Measurements from ENCODE around the gene ALK.

ALK gene

GRCh38 chr2:29349316-29350030, 571.9 kb downstream of the ALK start:
- DNase-seq, result no peak

DNA sequence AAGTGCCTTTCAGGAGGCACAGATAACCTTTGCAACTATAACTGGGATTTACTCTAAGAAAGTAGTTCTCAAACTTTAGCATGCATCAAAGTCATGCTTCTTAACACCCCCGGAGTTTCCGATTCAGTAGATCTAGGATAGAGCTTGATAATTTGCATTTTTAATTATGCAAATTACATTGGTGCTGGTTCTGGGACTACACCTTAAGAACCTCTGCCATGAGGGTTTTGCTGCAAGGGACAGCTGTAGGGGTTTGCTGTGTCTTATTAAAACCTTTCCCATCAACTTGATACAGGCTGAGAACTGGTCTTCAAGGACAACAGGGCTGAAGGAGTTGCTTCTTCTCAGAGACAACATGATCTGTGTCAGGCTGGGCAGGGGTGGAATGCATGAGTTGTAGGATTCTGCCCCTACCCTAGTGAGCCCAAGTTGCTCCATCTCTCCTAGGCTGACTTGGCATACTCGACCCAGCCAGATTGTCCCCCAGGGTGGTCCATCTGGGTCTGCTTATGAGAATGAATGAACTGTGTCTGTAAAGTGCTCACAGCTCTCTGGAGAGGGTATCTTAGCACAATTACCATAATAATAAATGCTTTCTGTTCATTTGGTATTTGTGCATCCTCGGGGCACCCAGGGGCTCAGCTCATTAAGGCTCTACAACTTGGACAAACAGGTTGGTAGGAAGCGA, 573.5 kb downstream of the ALK start:
- DNase-seq, result no peak

GRCh38 chr2:29345236-29345635, 576.1 kb downstream of the ALK start:
- no peak for DNase-seq

DNA sequence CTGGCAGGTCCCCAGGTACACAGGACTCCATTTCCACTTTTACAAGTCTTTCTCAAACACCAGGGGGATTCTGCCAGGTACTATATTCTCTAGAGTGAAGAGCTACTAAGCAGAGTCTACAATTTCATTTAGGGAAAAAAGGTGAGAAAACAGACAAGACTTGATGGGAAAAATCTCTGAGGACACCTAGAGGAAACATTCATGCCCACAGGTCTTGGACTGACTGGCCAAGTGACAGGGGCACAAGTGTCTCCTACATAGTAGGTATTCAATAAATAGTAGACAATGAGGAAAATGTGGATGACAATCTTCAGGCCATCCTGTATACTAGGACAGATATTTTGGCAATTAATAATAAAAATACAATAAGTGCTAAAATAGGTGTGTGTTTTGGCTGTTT, 577.6 kb downstream of the ALK start:
- no peak for DNase-seq

DNA sequence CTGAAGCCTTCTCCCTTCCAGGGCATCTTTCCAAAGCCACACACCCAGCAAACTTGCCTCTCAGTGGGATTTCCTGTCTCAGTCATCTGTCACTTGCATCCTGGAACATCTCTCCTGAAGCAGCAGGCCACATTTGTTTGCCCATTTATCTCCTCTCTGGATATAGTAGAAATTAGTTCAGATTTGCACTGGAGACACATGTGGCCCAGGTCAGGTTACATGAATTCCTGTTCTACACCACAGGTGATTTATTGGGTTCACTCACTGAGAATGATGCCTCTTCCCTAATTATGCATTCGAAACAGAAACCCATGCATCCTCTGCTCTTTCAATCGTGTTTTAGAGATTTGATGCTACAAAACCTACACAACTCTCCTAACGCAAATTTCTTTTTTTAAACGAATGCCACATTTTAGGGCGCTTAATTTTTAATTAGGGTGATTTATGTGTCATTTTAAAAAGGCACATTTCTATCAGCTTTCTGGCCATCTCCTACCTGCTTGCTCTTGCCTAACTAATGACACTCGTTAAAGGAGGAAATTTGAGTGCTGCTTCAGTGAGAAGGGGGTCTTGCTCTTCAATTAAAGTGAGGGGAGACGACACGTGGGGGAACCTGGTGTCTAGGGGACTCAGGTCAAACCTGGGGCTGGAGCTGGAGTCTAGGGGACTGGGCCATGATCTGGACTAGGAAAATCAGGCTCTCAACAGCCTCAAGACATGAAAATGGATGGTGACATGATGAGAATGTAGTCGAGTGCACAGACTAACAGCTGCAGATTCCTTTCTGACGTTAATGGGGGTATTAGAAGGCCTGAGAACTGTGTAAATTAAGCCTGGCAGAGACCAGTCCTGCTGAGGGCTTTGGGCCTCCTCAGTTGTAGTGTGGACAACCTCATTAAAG, 584.8 kb downstream of the ALK start:
- no peak for DNase-seq

DNA sequence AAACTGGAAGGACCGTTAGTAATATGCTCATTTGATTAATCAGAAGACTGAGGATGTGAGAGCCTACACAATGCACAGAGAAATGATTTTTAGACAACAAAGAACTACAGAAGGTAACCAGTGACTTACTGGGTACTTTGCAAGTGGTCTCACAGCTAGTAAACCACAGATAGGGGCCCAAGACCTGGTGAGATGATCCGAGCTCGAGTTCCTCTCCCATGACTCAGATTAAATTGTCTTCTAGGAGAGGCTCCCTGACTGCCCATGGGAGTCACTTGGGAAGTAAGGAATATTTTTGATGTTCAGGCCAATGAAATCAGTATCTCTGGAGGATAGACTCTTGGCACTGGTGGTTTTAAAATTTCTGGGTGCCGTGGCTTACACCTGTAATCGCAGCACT, 586.0 kb downstream of the ALK start:
- DNase-seq, result no peak

GRCh38 chr2:29334706-29335105, 586.7 kb downstream of the ALK start:
- DNase-seq, result no peak

DNA sequence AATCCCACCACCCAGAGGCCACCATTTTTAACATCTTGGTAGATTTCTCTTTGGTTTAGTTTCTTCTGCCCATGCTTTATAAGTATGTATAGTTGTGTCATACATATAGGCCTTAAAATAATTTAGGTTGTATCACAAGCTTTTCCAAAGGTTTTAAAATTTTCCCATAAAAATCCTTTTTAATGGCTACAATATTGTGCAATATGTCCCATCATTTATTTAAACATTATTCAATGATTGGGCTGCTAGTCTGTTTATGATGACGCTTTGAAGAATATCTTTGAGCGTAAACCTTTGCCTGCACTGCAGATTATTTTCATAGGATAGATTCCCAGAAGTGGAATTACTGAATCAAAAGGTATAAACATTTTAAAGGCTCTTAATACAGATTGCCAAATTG, 588.8 kb downstream of the ALK start:
- DNase-seq, result no peak

DNA sequence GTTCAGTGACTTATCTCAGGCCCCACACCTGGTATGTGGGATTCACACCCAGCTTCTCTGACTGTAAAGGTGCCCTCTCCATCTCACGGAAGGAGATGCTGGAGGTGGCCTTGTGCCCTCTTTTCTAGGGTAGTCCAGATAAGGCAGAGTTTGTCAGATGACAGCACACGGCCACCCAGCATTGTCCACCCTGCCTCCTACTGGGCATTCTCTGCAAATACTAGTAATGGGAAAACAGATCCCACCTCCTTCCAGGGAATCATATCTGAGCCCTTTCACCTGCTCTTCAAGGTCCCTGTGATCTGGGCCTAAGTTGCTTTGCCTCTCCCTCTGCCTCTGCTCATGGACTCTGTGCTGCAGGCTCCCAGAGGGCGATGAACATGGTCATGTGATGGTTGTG, 591.5 kb downstream of the ALK start:
- no peak for DNase-seq

DNA sequence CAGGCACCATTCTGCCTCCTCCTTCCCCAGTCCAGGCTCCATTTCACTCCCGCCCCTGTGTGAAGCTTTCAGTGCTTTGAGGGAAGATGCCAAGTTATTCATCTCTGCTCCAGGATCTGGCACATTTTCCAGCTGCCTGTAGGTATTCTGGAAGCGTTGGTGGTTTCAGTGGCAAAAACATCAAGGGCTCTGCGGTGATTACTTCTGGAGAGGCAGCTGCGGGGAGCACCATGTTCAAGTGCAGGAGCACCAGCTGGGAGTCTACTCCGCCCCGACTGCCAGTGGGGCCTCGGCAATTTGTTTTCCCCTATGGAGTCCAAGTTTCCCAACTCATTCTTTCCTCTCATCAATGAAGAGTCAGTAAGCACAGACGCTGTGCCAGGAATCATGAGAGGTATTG, 594.5 kb downstream of the ALK start:
- no peak for DNase-seq

DNA sequence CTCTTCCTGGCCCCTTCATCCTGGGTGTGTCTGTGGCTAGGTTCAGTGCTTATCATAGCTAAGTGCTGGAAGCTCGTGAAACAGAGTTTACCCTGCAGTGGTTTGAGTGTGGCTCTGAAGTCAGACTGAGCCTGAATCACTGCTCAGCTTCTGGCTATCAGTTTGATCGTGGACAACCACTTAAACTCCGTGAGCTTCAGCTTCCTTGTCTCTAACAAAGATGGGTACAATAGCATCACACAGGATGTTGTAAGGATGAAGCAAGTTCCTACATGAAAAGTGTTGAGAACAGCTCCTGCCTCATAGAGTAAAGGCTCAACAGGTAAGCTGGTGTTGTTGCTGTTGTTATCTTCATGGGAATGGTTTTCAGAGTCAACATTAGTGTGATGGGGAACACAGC, 595.8 kb downstream of the ALK start:
- no peak for DNase-seq

DNA sequence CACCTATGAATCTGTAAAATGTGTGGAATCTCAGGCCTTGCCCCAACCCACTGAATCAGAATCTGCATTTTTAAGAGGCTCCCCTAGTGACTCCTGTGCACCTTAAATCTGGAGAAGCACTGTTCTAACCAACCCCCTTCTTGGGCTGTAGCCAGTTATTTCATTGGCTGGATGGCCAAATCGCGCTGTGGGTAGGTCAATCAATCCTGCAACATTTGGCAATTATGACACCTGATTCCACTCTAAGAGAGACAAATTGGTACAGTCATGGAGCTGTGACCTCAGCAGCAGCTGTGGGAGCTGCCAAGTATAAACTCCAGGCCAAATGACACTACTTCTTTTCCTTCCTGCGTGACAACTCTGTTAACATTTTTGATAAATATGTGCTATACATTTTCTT, 597.4 kb downstream of the ALK start:
- no peak for DNase-seq

GRCh38 chr2:29323301-29323700, 598.1 kb downstream of the ALK start:
- no peak for DNase-seq

- no peak for DNase-seq
These were observed 599.4 kb downstream of the ALK start for GRCh38 chr2:29322011-29322410.

- no peak for DNase-seq
These were observed 603.4 kb downstream of the ALK start for GRCh38 chr2:29317801-29318485.

DNA sequence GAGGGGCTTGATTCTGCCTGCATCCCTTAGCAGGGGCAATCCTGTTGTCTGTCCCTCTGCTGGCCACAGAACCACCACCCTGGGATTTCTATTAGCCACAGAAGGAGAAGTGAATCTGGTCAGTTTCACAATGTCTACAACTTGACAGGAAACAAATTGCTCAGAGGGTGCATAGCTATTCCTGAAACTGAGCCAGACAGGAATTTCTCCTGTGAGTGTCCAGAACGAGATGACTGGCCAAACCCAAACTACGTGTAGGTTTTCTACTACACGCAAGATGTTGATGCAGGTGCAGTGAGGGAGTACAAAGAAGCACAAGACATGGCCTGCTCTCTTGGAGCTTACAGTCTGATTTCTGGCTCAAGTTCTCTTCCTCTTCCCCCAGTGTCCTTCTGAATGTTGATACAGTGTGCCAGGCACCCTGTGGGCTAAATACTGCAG, 604.3 kb downstream of the ALK start:
- no peak for DNase-seq

DNA sequence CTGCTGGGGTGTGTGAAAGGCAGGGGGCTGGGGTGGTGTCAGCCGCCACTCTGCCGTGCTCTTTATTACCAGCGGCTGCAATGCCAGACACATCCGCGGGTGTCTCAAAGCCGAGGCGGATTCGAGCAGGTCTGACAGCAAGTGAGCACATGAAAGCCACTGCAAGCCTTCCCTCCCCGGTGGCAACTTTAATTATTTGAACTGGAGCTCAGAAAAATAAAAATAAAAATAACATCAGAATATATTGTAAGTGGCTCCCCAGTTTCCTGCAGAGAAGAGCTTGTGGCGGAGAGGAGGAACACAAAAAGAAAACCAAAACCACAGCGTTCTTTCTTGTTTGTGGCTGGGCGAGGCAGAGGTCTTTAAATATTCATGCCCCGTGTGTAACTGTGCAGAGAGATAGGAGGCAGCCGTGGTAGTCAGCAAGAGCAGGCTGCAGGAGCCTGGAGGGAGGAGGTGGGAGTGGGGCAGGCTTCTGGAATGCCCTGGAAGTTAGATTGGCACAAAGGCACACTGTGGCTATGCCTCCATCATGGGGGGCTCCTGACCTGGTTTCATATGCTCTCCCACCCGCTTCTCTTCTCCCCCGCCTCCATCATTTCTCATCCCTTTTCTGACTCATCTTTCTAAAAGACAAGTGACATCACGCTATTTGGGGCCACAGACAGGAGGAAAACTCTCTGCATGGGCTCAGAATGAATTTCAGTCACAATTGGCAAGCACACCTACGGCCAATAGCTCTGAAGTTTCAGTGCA, 606.4 kb downstream of the ALK start:
- peak; percentile 49 for DNase-seq

DNA sequence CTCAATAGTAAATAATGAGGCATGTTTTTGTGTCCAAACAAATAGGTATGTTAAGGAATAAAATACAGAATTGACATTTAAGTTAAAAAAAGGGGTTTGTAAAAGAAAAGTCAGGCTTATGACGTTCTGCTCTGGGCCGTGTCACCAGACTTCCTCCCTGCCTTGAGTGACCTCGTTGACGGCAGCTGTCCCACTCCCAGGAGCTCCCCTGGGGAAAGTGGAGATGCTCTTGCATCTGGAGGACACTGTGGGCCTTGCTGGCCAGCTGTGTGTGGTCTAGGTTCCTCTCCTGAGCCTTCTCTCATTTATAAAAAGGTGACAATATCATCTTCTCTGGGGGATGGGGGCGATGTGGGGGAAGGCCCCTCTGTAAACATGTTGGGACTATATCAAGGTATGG, 609.9 kb downstream of the ALK start:
- no peak for DNase-seq

- no peak for DNase-seq
These were observed 610.6 kb downstream of the ALK start for GRCh38 chr2:29310650-29311348.

GRCh38 chr2:29309090-29310029, 612.0 kb downstream of the ALK start:
- DNase-seq, result peak; percentile 43

DNA sequence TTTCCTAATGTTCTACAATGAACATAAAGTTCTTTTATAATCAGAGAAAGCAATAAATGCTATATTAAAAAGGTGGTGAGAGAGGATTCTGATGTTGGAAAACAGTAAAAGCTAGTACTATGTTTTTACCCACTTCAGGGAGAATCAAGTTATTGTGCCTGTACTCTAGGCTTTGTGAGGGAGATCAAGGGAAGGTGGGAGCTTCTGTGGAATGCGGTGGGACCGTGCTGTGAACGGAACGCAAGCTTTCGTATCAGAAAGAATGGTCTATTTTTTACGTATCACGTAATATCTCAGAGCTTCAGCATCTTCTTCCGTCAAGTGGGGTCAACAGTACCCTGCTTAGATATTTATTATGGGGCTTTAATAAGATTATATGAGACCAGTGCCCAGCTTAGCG, 613.0 kb downstream of the ALK start:
- DNase-seq, result no peak
